NCI-H1930 (cell line): ENCODE results near the gene GOLIM4.

ENCODE experiments used
- DNase-seq, 2 experiments: peaks; one replicate each; lab custom pipeline; 2025; lab: John Stamatoyannopoulos, UW

The GOLIM4 gene

DNA sequence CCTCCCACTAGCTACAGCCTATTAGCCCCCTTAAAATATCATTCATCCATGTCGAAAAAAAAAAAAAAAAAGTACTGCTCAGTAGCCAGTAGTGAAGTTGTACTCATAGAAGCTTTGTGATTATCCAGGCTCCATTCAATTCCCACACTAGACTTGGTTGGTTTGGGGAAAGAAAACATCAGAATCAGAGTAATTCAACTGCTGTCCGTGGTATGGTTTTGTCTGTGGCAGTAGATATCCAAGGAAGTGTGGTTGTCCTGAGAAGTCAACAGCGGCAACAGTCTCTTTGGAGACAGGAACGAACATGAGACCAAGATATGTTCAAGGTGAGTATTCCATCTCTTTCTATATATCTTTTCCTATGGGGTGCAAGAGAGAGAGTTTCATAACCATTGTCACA lies 99.2 kb downstream of the GOLIM4 start:
- no peak for DNase-seq

DNA sequence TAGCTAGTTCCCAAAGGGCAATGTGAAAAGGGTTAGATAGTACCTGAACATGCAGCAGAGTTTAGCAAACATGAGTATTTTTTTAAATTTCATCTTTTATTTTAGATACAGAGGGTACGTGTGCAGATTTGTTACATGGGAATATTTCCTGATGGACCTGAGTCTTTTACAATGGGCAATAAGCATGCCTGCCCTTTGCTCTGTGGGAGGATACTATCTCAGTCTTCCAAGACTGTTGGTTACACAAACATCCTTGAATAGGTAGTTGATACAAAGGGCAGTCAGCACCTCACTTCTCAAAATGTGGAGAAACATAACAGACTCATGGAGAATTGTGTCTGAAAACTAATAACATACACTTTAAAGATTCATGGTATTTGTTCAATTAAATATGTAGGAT lies 103.3 kb downstream of the GOLIM4 start:
- DNase-seq, result no peak

DNA sequence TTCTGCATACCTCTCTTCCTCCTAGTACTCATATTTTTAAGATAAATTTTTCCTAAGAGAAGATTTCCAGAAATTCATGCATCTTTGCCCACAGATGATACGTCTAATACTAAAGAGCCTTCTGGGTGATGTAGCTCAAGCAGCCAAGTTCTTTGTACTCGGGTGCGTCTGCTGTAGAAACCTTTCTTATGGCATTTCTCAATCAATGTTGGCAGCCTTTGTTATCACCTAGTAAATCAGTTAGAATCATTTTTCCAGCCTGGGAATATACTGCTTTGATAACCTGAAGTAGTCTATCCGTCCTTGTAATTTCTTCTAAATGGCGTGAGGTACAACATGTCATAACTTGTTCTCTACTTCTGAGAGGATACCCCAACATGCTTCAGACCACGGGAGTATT lies 104.5 kb downstream of the GOLIM4 start:
- no peak for DNase-seq

DNA sequence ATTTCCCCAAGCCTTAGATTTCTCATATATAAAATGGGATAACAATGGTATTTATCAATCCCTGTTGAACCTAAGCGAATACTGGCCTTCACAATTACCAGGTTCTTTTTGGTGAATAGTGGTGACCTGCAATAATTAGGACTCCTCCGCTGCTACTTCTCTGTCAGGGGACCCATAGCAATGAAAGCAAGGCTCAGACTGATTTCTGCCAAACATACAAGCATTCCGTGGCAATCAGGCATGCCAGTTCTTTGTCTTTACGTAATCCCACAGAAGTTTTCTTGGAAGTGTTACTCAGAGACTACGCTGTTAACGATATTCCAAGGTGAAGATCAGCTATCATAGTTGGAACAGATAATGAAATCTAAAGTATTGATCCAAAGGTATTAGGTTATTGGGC lies 105.7 kb downstream of the GOLIM4 start:
- no peak for DNase-seq

DNA sequence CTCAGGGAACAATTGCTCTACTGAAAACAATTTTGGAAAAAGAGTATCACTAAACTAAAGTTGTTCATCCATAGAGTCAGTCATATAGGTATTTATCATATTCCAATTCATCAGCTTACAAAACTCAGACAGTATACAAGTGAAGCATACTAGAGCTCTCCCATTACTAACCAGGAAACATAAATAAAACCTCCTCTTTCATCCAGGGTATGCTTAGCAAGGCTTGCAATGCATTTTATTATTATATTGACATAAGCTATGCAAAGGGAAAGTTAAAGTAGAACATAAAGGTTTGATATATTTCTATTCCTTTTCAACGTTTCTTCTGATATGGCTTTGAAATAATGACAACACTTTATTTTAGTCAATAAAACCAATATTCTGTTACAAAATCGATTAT lies 106.7 kb downstream of the GOLIM4 start:
- DNase-seq, result no peak

DNA sequence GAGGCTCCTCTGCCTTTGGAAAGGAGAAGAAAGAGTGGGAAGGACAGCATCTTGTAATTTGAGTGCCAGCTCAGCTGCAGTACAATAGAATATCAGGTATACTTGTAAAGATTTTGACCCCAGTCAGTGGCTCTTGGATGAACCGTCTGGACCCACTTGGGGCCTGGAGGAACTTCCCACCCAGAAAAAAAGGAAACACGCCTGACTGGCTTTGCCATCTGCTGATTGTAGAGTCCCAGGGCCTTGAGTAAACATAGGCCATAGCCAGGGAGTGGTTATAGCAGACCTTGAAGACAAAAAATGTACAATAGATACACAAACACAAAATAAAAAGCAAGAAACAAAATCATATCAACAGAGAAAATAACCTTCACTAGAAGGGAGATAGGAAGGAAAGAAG lies 112.1 kb downstream of the GOLIM4 start:
- DNase-seq, result no peak

DNA sequence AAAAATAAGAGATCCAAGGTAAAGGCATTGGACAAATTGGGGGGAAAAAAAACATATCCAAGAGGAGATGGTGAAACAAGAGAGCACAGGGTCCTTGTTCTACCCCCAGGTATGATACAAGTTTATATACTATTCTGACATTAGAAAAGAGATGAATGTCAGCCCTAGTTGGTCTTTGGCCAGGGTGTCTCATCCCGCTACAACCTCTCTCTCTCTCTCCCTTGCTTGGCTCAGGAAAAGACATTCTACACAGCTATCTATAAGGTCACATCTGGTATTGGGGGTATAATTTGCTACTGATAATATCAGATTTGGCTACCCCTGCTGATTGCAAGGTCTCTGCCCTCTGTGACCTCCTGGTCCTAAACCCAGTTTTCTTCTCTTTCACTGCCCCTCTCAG lies 117.2 kb downstream of the GOLIM4 start:
- no peak for DNase-seq

DNA sequence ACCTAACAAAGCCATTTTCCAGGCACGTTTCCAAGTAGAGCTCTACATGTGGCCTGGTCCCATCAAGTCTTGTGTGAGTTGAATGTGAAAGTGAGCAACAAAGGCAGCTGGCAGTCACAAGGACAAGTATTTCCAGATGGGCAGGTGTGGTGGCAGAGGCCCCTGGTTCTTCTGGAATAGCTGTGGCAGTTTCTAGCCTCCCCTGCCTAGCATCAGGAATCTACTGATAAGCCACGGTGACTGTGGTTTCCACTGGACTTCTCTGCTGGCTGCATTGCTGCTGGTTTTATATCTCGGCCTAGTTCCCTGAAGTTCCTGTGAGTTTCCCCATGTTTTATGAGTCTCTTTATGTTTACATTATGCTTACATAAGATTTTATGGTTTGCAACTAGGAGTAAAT lies 117.7 kb downstream of the GOLIM4 start:
- DNase-seq, result no peak

DNA sequence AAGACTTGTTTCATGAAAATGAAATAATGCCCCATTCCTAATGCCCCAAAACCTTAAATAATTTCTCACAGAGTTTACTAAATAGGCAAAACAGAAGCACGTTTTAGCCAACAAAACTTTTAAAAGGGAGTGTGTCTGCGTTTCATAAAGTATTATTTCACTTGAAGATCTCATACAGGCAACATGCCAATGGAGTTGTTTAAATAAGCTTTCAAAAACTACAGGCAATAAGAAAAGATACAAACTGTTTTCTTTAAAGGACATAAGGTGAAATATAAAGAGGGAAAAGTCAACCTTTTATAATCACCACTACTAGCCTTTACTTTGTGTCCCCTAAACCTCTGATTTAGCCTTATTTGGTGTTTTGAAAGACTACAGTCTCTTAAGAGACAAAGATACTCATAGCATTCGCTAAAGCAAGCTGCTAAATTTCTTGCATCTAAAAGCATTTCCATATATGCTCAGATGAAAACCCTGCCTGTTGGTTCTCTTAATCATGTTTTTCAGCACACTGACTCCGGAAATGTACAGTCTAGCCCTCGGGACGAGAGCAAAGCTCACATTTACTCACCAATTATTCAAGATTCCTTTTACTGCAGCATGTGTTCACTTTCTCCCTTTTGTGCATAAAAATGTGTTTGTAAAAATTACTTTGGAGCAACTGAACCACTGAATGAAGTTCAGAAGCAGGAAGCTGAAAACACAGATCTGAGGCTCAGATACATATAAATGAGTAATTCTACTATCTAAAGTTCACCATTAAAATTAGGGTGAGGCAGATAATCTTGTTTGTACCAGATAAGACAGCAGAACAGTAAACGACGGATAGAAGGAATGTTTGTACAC lies 119.0 kb downstream of the GOLIM4 start:
- no peak for DNase-seq

DNA sequence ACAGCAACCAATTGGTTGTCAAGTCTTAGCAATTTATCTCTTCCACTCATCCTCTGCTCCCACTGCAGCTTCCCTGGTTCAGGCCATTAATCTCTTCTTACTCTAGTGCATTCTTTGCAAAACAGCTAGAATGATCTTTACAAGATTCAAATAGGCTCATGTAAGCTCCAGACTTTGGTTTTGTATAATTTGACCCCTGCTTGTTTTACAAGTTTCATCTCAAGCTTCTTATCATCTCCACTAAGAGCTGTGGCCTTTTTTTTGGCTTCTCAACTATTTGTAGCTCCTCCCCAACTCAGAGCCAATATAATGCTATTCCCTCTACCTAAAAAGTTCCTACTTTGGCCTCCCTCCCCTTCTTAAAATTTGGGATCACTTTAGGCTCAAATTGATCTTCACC lies 121.8 kb downstream of the GOLIM4 start:
- DNase-seq, result no peak

DNA sequence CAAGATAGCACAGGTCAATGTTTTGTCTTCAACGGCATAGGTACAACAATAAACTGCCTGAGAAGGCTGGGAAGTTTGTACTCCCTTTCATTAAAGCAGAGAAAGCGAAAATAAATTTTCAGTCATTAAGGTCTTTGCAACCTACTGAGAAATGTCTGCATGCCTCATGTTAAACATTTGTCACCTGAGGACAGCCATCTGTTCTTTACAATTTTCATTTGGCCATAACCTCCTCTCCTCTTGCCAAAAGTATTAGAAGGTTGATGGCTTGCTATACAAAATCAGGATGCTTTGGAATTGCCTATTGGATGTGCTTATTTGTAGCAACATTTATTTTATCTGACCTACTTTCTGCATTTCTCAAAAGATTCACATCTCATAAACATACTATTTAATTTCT lies 122.7 kb downstream of the GOLIM4 start:
- no peak for DNase-seq

DNA sequence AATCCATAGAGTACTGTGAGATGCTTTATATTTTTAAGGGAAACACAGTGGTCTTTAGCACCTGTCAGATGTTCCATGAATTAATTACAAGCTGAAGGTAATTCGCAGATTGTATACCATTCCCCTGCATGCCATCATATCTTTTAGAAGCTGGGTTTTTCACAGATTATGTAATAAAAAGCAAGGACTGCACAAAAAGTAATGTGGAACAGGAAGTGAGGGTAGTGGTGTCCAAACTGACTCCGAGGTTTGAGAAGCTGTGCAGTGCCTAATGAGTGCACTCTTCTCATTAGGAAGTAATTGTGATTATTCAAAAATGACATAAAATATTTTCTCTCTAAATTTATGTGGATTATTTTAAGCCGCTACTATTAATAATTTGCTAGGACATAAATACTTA lies 123.2 kb downstream of the GOLIM4 start:
- no peak for DNase-seq

DNA sequence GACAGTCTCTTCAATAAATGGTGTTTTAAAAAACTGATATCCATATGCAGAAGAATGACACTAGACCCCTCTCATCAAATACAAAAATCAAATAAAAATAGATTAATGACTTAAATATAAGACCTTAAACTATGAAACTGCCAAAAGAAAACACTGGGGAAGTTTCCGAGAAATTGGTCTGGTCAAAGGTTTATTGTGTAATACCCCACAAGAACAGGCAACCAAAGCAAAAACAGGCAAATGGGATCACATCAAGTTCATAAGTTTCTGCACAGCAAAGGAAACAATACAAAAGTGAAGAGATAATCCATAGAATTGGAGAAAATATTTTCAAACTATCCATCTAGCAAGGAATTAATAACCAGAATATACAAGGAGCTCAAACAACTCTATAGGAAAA lies 126.2 kb downstream of the GOLIM4 start:
- DNase-seq, result no peak

DNA sequence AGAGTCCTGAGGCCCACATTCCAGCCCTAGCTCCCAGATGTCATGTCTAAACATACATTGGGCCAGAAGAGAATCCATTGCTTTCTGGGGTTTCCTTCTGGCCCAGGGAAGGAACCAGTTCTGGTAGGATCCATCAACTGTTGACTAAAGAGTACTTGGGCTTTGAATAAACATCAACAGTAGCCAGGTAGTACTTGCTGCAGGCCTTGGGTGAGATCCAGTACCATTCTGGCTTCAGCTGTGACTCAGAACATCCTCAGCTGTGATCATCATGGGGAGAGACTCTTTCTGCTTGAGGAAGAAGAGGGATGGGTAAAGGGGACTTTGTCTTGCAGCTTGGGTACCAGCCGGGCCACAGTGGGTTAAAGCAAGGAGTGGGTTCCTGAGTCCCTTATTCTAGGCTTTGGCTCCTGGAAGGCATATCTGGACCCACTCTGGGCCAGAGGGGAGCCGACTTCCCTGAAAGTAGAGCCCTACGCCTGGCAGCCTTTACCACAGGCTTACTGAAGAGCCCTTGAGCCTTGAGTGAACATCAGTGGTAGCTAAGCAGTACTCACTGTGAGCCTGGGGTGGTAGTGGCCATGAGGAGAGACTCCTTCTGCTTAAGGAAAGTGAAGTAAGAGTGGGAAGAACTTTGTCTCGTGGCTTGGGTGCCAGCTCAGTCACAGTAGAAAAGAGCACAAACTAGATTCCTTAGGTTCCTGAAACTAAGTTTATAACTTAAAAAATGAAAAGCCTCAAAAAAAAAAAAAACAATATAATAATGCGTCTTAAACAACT lies 128.3 kb downstream of the GOLIM4 start:
- no peak for DNase-seq
